ENCODE results near the gene BLACAT1. TPM values are rescaled to one million over a fixed set of nuclear protein-coding genes. Genes with fewer than 3 reads are reported as not detected.

The BLACAT1 gene
- total and polyA plus RNA-seq, 2 of the 13 experiments (the other 11 are each of a cell fraction or from before 2014, with no cell fraction given) = 1.2 to 2.8 TPM

GRCh38 chr1:205492201-205492667 is 36.4 kb upstream of the BLACAT1 start (continued):
- no peak for TF ChIP-seq ZFP82 (CRISPR knock-in tag; IDR thresholded peaks at IDR 0.05; ENCODE audit: borderline replicate concordance)
- TF ChIP-seq ZNF33A (CRISPR knock-in tag; IDR thresholded peaks at IDR 0.05; ENCODE audit: borderline replicate concordance) = no peak
- TF ChIP-seq AHDC1 (CRISPR knock-in tag; IDR thresholded peaks at IDR 0.05; ENCODE audit: borderline replicate concordance) = no peak; the same call in 1 of the 2 replicates
- peak; percentile 73 for TF ChIP-seq NCOA2 (CRISPR knock-in tag; IDR thresholded peaks at IDR 0.05)
- no peak for TF ChIP-seq ZIK1 (CRISPR knock-in tag; IDR thresholded peaks at IDR 0.05; ENCODE audit: borderline replicate concordance, low read depth)
- TF ChIP-seq ZNF761 (CRISPR knock-in tag; conservative IDR thresholded peaks at IDR 0.05) = no peak
- TF ChIP-seq RFX3 (CRISPR knock-in tag; IDR thresholded peaks at IDR 0.05) = no peak
- peak; percentile 80 to 89 for TF ChIP-seq NR2F1 (CRISPR knock-in tag; IDR thresholded peaks at IDR 0.05)
- 0 out of 2 replicates have a peak, but pooled peaks have one; percentile 37 for TF ChIP-seq RERE (CRISPR knock-in tag; IDR thresholded peaks at IDR 0.05; ENCODE audit: low read depth)
- no peak for TF ChIP-seq TFDP1 (CRISPR knock-in tag; IDR thresholded peaks at IDR 0.05; ENCODE audit: borderline replicate concordance)
- no peak for TF ChIP-seq MEF2D (CRISPR knock-in tag; IDR thresholded peaks at IDR 0.05)
- no peak for TF ChIP-seq ZNF569 (CRISPR knock-in tag; IDR thresholded peaks at IDR 0.05; ENCODE audit: borderline replicate concordance)
- TF ChIP-seq ZKSCAN8 (CRISPR knock-in tag; IDR thresholded peaks at IDR 0.05; ENCODE audit: borderline replicate concordance) = 0 out of 2 replicates have a peak, but pooled peaks have one; percentile 56
- peak; percentile 63; the same call in 1 of the 2 replicates for TF ChIP-seq ZMYM4 (CRISPR knock-in tag; IDR thresholded peaks at IDR 0.05)
- TF ChIP-seq ZSCAN20 (CRISPR knock-in tag; IDR thresholded peaks at IDR 0.05; ENCODE audit: borderline replicate concordance) = no peak
- no peak for TF ChIP-seq ATM (IDR thresholded peaks at IDR 0.05; ENCODE audit: borderline replicate concordance)

All from HepG2 (cell line).